Measurements from ENCODE around the gene ARSA. TPM values are rescaled to one million over a fixed set of nuclear protein-coding genes. Genes with fewer than 3 reads are reported as not detected.

The ARSA gene
- total RNA-seq, 1 experiment from 2014 or later: 16.4 TPM

DNA sequence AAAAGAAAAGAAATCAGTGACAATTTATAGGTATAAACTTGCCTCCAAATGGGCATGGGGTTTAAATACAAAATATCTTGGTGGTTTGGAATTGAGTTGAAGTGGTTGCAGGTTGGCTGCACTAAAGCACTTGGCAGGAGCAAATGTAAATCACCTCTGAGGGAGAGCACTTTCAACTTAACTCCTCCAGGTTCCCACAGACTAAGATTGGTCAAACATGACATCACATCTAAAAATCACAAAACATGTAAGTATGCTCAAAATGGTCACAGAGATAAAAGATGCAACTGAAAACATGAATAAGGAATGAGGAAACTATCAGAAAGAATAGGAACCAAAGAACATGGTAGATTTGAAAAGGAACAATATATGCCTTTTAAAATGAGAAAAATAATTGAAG, 32.4 kb upstream of the ARSA start:
- Histone ChIP-seq H3K4me1 (ENCODE audit: control insufficient read depth in 1 of 2, insufficient read depth in 2 of 2, low read length in 2 of 2) (peaks cover 5 to 29% of the 10 kb centered on the region in 2 experiments), H3K9me2 (ENCODE audit: insufficient read depth) (no peaks in the 10 kb centered on the region), H3K9ac (ENCODE audit: low read length) (no peak overlapping the region), H3K27me3 (ENCODE audit: insufficient read depth, low read length) (no peaks in the 10 kb centered on the region), H4K20me1 (ENCODE audit: insufficient read depth) (no peaks in the 10 kb centered on the region), H3K4me3 (replicated peaks in 1 of 2; ENCODE audit: low read depth in 1 of 2, low read length in 2 of 2) (no peak overlapping the region), H3K9me3 (ENCODE audit: control insufficient read depth in 1 of 2, insufficient read depth in 1 of 2, low read depth in 1 of 2, low read length in 2 of 2) (no peaks in the 10 kb centered on the region), H2AFZ (ENCODE audit: low read depth, low read length, poor library complexity, severe bottlenecking) (no peak overlapping the region), H3K79me2 (ENCODE audit: insufficient read depth, low read length) (no peaks in the 10 kb centered on the region), H3K27ac (ENCODE audit: low read depth, low read length) (no peak overlapping the region), H3K36me3 (ENCODE audit: control insufficient read depth in 1 of 2, insufficient read depth in 2 of 2, low read length in 2 of 2) (no peaks in the 10 kb centered on the region), H3K4me2 (ENCODE audit: low read length) (no peak overlapping the region)
- DNase-seq (ENCODE audit: low read depth, low spot score) (no peak), ATAC-seq (no peak)
- CTCF ChIA-PET: no interaction called here
- BruUV-seq (replicated peaks): no TSS peak
- intact Hi-C loops (cut with micrococcal nuclease): no loop called here
- POLR2A ChIA-PET: no interaction called here
- TF ChIP-seq SRF (IDR thresholded peaks at IDR 0.05; ENCODE audit: low read depth) (no peak), POLR2AphosphoS5 (IDR thresholded peaks at IDR 0.05; ENCODE audit: low read depth, low read length) (no peak), CTCF (IDR thresholded peaks at IDR 0.05 in 2 of 3, conservative IDR thresholded peaks at IDR 0.05 in 1 of 3; ENCODE audit: borderline replicate concordance in 1 of 3, insufficient read depth in 1 of 3, low read depth in 2 of 3, low read length in 2 of 3) (no peak), CEBPB (IDR thresholded peaks at IDR 0.05; ENCODE audit: low read depth) (no peak), ZBTB33 (IDR thresholded peaks at IDR 0.05; ENCODE audit: extremely low read depth, insufficient replicate concordance, low read length) (no peak), ELF1 (IDR thresholded peaks at IDR 0.05; ENCODE audit: borderline replicate concordance, low read depth) (no peak), YY1 (IDR thresholded peaks at IDR 0.05; ENCODE audit: extremely low read depth, insufficient replicate concordance, low read depth, low read length) (no peak), CBX3 (IDR thresholded peaks at IDR 0.05; ENCODE audit: low read depth) (no peak), EZH2 (IDR thresholded peaks at IDR 0.05) (no peak), RAD21 (IDR thresholded peaks at IDR 0.05; ENCODE audit: low read depth) (no peak), SP1 (IDR thresholded peaks at IDR 0.05; ENCODE audit: low read depth) (no peak), ZNF274 (IDR thresholded peaks at IDR 0.05; ENCODE audit: low read depth, low read length) (no peak), POLR2A (IDR thresholded peaks at IDR 0.05; ENCODE audit: borderline replicate concordance, extremely low read depth, insufficient read depth, insufficient read length) (no peak), EGR1 (IDR thresholded peaks at IDR 0.05; ENCODE audit: low read depth) (no peak), TCF7L2 (IDR thresholded peaks at IDR 0.05; ENCODE audit: borderline replicate concordance, extremely low read depth, insufficient read depth, insufficient read length) (no peak)
- TF ChIP-seq, protein P1, sequence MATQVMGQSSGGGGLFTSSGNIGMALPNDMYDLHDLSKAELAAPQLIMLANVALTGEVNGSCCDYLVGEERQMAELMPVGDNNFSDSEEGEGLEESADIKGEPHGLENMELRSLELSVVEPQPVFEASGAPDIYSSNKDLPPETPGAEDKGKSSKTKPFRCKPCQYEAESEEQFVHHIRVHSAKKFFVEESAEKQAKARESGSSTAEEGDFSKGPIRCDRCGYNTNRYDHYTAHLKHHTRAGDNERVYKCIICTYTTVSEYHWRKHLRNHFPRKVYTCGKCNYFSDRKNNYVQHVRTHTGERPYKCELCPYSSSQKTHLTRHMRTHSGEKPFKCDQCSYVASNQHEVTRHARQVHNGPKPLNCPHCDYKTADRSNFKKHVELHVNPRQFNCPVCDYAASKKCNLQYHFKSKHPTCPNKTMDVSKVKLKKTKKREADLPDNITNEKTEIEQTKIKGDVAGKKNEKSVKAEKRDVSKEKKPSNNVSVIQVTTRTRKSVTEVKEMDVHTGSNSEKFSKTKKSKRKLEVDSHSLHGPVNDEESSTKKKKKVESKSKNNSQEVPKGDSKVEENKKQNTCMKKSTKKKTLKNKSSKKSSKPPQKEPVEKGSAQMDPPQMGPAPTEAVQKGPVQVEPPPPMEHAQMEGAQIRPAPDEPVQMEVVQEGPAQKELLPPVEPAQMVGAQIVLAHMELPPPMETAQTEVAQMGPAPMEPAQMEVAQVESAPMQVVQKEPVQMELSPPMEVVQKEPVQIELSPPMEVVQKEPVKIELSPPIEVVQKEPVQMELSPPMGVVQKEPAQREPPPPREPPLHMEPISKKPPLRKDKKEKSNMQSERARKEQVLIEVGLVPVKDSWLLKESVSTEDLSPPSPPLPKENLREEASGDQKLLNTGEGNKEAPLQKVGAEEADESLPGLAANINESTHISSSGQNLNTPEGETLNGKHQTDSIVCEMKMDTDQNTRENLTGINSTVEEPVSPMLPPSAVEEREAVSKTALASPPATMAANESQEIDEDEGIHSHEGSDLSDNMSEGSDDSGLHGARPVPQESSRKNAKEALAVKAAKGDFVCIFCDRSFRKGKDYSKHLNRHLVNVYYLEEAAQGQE (IDR thresholded peaks at IDR 0.05; ENCODE audit: low read depth): no peak
- RAD21 ChIA-PET (ENCODE audit: low non-redundant PET in 1 of 2, low total read pairs in 2 of 2, uncharacterized antibody in 2 of 2, unreplicated experiment in 2 of 2): no interaction called here
